ENCODE results near the gene GCA. TPM values are rescaled to one million over a fixed set of nuclear protein-coding genes. Genes with fewer than 3 reads are reported as not detected.

The GCA gene
- total RNA-seq, 2 experiments from 2014 or later = 3.9 to 5.0 TPM

DNA sequence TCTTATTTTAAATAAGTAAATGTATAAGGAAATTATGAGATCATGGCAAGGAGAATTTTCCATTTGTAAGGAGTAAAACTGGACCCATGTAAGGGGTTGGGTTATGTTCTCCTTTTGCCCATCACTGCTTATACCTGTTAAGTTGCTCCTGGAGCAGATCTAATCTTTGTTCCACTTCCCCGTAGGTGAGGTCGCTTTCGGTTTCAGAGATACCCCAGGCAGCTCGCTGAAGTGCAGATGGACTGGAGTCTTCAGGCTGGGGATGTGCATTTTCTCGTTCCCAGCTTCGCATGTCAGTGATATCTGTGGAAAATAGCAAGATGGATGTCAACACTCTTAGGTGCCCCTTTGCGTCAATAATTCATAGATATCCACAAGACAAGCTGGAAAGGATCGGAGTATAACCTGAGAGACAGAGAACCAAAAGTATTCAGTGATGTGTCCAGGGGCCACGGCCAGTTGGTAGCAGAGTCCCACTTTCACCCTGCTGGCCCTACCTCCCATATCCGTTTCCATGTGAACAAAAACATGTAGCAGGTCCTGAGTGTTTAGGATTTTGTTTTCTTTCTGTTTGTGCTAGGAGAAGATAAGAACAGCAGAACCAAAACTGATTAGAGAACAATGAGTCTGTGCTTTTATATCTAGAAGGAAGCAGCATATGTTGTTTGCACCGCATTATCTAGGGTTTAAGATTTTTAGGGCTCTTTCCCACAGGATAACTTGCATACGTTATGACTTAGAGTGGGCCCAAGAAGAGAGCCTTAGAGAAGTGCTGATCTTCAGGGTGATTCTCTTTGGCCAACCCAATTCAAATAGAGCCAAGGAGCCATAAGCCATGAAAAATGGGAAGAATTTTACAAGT, 36.0 kb downstream of the GCA start:
- H3K9me3 ChIP-seq (ENCODE audit: control insufficient read depth in 1 of 2, insufficient read depth in 1 of 2, low read length in 2 of 2) = no peaks in the 10 kb centered on the region
- H3K4me3 ChIP-seq (ENCODE audit: low read length) = no peak overlapping the region
- H3K36me3 Mint-ChIP-seq (ENCODE audit: low read depth) = no peaks in the 10 kb centered on the region
- TF ChIP-seq, protein P1, sequence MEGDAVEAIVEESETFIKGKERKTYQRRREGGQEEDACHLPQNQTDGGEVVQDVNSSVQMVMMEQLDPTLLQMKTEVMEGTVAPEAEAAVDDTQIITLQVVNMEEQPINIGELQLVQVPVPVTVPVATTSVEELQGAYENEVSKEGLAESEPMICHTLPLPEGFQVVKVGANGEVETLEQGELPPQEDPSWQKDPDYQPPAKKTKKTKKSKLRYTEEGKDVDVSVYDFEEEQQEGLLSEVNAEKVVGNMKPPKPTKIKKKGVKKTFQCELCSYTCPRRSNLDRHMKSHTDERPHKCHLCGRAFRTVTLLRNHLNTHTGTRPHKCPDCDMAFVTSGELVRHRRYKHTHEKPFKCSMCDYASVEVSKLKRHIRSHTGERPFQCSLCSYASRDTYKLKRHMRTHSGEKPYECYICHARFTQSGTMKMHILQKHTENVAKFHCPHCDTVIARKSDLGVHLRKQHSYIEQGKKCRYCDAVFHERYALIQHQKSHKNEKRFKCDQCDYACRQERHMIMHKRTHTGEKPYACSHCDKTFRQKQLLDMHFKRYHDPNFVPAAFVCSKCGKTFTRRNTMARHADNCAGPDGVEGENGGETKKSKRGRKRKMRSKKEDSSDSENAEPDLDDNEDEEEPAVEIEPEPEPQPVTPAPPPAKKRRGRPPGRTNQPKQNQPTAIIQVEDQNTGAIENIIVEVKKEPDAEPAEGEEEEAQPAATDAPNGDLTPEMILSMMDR (IDR thresholded peaks at IDR 0.05) = no peak
- H3K27me3 ChIP-seq (ENCODE audit: control insufficient read depth in 1 of 2, insufficient read depth in 2 of 2, low read length in 2 of 2) = peaks cover 0 to 7% of the 10 kb centered on the region in 2 experiments
- no peak for DNase-seq
- H3K4me1 Mint-ChIP-seq (ENCODE audit: low read depth) = no peaks in the 10 kb centered on the region
- CTCF ChIA-PET = no interaction called here
- POLR2A ChIA-PET = no interaction called here
- ATAC-seq (ENCODE audit: poor library complexity) = no peak
- intact Hi-C loops (cut with DNase I, micrococcal nuclease) = no loop called here
- no peak overlapping the region for H3K27ac ChIP-seq (ENCODE audit: low read depth in 1 of 2, low read length in 2 of 2)
- H3K36me3 ChIP-seq (ENCODE audit: insufficient read depth, low read length) = no peaks in the 10 kb centered on the region
- no peak overlapping the region for H3K27ac Mint-ChIP-seq
- peak overlapping the region; percentile 22 for H3K4me3 Mint-ChIP-seq
- H3K27me3 Mint-ChIP-seq = peaks cover 67% of the 10 kb centered on the region
- H3K4me1 ChIP-seq (ENCODE audit: insufficient read depth, low read length) = no peaks in the 10 kb centered on the region
- no peaks in the 10 kb centered on the region for H3K9me3 Mint-ChIP-seq

DNA sequence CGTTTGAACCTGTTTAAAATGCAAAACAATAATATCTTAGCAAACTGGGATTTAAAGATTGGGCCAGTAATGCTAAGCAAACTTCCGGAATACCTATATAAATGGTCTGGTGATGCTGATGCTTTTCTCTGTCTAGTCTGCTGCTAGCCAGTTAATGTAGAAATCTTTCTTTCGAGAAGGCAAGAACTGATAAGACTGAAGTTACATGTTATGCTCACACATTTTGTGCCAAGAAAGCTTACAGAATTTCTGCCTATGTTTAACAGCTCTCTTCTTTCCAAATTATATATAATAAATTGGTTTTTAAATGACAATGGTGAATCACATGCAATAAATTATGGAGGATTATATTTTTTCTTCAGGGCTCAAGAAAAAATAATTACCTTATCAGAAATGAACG, 37.9 kb downstream of the GCA start:
- no peaks in the 10 kb centered on the region for H3K9me3 Mint-ChIP-seq
- peaks cover 0 to under 1% of the 10 kb centered on the region in 2 experiments for H3K27me3 ChIP-seq (ENCODE audit: control insufficient read depth in 1 of 2, insufficient read depth in 2 of 2, low read length in 2 of 2)
- H3K4me1 ChIP-seq (ENCODE audit: insufficient read depth, low read length) = no peaks in the 10 kb centered on the region
- TF ChIP-seq, protein P1 (IDR thresholded peaks at IDR 0.05) = no peak
- no peaks in the 10 kb centered on the region for H3K9me3 ChIP-seq (ENCODE audit: control insufficient read depth in 1 of 2, insufficient read depth in 1 of 2, low read length in 2 of 2)
- POLR2A ChIA-PET = no interaction called here
- no peak overlapping the region for H3K4me3 ChIP-seq (ENCODE audit: low read length)
- CTCF ChIA-PET = no interaction called here
- no peaks in the 10 kb centered on the region for H3K4me1 Mint-ChIP-seq (ENCODE audit: low read depth)
- no peaks in the 10 kb centered on the region for H3K36me3 ChIP-seq (ENCODE audit: insufficient read depth, low read length)
- intact Hi-C loops (cut with DNase I, micrococcal nuclease) = no loop called here
- no peak overlapping the region for H3K27ac Mint-ChIP-seq
- H3K27me3 Mint-ChIP-seq = peaks cover 56% of the 10 kb centered on the region
- H3K27ac ChIP-seq (ENCODE audit: low read depth in 1 of 2, low read length in 2 of 2) = no peak overlapping the region
- ATAC-seq (ENCODE audit: poor library complexity) (no peak), DNase-seq (no peak)
- H3K36me3 Mint-ChIP-seq (ENCODE audit: low read depth) = no peaks in the 10 kb centered on the region
- no peak overlapping the region for H3K4me3 Mint-ChIP-seq

DNA sequence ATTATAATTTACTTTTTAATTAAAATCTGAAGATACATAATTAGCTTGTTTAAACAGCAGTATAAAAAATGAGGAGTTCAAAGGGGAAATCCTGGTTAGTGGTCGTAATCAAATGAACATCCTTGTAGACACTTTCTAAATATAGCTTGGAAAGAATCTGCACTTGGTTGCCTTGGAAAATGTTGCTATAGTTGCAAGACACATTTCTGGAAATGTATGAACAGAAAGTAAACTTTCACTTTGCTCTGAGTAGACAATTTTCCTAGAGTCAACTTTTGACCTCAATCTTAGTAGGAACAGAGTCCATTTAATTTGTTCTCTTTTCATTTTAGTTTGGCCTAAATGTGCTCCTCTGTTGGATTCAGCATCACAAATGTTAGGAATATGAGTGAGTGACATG, 38.3 kb downstream of the GCA start:
- Mint-ChIP-seq H3K27ac (no peak overlapping the region), H3K4me1 (ENCODE audit: low read depth) (no peaks in the 10 kb centered on the region), H3K36me3 (ENCODE audit: low read depth) (no peaks in the 10 kb centered on the region), H3K4me3 (no peak overlapping the region), H3K9me3 (no peaks in the 10 kb centered on the region), H3K27me3 (peaks cover 51% of the 10 kb centered on the region)
- H3K36me3 ChIP-seq (ENCODE audit: insufficient read depth, low read length) = no peaks in the 10 kb centered on the region
- ATAC-seq (ENCODE audit: poor library complexity) (no peak), DNase-seq (no peak)
- H3K4me3 ChIP-seq (ENCODE audit: low read length) = no peak overlapping the region
- H3K27me3 ChIP-seq (ENCODE audit: control insufficient read depth in 1 of 2, insufficient read depth in 2 of 2, low read length in 2 of 2) = no peaks in the 10 kb centered on the region
- TF ChIP-seq, protein P1 (IDR thresholded peaks at IDR 0.05) = no peak
- no peaks in the 10 kb centered on the region for H3K9me3 ChIP-seq (ENCODE audit: control insufficient read depth in 1 of 2, insufficient read depth in 1 of 2, low read length in 2 of 2)
- CTCF ChIA-PET = no interaction called here
- no peak overlapping the region for H3K27ac ChIP-seq (ENCODE audit: low read depth in 1 of 2, low read length in 2 of 2)
- no peaks in the 10 kb centered on the region for H3K4me1 ChIP-seq (ENCODE audit: insufficient read depth, low read length)
- POLR2A ChIA-PET = no interaction called here
- intact Hi-C loops (cut with DNase I, micrococcal nuclease) = no loop called here

Measured in CD4-positive, alpha-beta T cell (primary cell).